ENCODE measurements around the gene AVPR2.

DNA sequence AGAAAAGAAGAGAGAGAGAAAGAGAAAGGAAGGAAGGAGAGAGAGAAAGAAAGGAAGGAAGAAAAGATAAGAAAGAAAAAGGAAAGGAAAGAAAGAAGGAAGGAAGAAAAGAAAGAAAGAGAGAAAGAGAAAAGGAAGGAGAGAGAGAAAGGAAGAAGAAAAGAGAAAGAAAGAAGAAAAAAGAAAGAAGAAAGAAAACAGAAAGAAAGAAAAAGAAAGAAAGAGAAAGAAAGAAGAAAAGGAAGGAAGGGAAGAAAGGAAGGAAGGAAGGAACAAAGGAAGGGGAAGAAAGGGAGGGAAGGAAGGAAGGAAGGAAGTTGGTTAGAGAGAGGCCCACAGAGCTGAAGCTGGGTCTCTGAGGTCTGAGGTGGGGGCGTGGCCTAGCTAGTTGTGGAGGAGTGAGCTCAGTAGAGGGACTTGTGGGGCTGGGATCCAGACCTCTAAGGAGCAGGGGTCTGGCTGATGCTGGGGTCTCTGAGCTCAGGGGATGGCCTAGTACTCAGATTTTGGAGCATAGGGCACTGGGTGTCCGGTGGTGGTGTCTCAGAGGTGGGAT lies 47.0 kb upstream of the AVPR2 start:
- TF ChIP-seq TCF12 (IDR thresholded peaks at IDR 0.05; ENCODE audit: low read depth): no peak
- TF ChIP-seq, protein P1, sequence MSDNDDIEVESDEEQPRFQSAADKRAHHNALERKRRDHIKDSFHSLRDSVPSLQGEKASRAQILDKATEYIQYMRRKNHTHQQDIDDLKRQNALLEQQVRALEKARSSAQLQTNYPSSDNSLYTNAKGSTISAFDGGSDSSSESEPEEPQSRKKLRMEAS (IDR thresholded peaks at IDR 0.05): no peak
- no peak for TF ChIP-seq RAD21 (IDR thresholded peaks at IDR 0.05; ENCODE audit: low read depth)
- no peak for TF ChIP-seq YY1 (IDR thresholded peaks at IDR 0.05; ENCODE audit: low read depth)
- TF ChIP-seq ZBTB7A (IDR thresholded peaks at IDR 0.05; ENCODE audit: low read depth): no peak
- no peak for TF ChIP-seq CEBPB (IDR thresholded peaks at IDR 0.05)
- TF ChIP-seq, protein P2, sequence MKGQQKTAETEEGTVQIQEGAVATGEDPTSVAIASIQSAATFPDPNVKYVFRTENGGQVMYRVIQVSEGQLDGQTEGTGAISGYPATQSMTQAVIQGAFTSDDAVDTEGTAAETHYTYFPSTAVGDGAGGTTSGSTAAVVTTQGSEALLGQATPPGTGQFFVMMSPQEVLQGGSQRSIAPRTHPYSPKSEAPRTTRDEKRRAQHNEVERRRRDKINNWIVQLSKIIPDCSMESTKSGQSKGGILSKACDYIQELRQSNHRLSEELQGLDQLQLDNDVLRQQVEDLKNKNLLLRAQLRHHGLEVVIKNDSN (IDR thresholded peaks at IDR 0.05): no peak
- TF ChIP-seq, protein P3, sequence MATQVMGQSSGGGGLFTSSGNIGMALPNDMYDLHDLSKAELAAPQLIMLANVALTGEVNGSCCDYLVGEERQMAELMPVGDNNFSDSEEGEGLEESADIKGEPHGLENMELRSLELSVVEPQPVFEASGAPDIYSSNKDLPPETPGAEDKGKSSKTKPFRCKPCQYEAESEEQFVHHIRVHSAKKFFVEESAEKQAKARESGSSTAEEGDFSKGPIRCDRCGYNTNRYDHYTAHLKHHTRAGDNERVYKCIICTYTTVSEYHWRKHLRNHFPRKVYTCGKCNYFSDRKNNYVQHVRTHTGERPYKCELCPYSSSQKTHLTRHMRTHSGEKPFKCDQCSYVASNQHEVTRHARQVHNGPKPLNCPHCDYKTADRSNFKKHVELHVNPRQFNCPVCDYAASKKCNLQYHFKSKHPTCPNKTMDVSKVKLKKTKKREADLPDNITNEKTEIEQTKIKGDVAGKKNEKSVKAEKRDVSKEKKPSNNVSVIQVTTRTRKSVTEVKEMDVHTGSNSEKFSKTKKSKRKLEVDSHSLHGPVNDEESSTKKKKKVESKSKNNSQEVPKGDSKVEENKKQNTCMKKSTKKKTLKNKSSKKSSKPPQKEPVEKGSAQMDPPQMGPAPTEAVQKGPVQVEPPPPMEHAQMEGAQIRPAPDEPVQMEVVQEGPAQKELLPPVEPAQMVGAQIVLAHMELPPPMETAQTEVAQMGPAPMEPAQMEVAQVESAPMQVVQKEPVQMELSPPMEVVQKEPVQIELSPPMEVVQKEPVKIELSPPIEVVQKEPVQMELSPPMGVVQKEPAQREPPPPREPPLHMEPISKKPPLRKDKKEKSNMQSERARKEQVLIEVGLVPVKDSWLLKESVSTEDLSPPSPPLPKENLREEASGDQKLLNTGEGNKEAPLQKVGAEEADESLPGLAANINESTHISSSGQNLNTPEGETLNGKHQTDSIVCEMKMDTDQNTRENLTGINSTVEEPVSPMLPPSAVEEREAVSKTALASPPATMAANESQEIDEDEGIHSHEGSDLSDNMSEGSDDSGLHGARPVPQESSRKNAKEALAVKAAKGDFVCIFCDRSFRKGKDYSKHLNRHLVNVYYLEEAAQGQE (IDR thresholded peaks at IDR 0.05; ENCODE audit: low read depth): no peak
- TF ChIP-seq EP300 (IDR thresholded peaks at IDR 0.05; ENCODE audit: borderline replicate concordance): no peak
- no peak for TF ChIP-seq TEAD4 (IDR thresholded peaks at IDR 0.05)
- TF ChIP-seq CREB1 (IDR thresholded peaks at IDR 0.05; ENCODE audit: low read depth): no peak

Data from Ishikawa (cell line).